Ammon's horn (tissue), 1 donor: ENCODE results near the gene SLC22A23.

ENCODE experiments used
- DNase-seq: peaks from one replicate; pipeline ENCODE4 v3.0.0-alpha.2; 2016; ENCODE audit warnings: low spot score

SLC22A23 gene

DNA sequence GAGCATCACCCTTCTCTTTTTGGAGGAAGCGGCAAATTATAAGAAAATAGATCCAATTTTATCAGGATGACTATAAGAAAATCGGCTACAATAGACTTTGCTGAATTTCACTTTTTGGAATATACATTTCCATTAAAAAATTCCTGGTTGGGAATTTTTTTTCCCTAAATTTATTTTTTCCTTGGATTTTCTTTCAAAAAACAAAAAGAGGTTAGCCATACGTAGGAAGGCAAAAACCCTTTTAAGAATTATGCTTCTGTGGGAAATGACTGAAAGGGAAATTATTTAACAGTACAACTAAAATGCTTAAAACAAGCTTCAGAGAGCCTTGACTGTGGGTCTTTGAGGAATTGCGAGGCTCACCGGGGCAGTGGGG, 86.9 kb downstream of the SLC22A23 start:
- no peak for DNase-seq

DNA sequence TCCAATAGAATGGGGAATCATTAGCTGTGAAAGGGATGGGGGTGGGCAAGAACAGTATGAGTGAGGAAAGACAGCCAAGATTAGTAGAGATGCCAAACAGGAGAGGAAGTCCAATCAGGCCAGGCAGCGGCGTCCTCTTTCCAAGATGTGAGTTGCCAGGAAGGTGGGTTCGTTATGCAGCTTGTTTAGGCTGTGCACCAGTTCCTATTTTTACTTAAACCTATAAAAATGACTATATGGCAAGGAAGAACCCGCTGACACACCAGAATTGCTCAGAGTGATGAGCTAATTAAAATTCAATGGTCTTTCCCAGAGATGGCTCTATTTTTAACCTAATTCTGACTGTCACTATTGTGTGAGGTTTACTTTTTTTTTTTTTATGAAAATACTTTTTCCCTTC, 88.2 kb downstream of the SLC22A23 start:
- no peak for DNase-seq

DNA sequence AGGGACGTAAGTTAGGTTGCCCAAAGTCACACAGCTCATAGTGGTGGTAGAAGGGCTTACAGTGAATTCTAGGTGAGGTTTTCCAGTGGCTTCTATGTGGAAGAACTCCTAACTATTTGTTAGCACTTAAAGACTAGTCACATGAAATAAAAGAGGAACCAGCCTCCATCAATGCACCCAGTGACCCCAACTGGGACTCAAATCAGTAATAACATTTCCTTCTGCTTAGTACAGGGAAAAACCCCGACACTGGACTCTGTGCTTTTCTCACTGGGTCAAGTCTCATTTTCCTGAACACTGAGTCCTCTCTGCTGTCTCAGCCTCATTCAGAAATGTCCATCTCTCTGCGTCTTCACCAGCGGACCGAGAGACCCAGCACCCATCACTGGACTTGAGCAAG, 89.2 kb downstream of the SLC22A23 start:
- DNase-seq, result no peak

DNA sequence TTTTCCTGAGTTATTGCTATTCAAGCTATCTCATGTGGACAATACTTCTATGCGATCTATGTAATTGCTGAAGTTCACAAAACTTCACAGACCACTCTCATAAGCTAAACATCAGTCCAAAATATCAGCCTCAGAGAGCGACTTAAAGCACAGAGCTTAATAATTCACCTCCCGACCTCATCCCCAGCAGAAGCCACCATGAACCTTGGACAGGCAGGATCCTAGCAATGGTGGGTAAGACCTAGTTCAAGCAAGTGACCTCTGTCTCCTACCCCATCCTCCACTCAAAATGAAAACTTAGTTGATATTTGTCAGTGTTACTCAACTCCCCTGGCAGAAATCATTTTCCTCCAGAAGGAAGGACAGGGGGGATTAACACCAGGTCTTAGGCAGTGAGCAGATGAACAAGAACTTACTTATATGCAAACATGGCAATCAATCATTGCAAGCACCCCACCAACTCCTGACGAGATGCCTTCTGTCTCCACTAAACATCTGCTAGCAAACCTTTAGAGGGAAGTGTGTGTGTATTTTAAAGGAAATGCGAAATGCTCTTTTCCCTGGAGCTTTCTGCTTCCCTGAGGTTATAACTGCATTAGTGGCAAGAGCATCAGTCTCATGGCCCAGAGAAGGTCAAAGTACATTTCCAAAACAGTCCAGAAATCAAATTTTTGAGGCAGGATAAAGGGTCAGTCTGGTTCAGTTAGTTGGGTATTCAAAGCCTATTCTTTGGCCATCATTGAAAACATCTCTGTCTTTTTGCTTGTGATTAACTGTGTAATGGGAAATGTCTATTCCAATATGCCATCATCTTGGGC, 90.0 kb downstream of the SLC22A23 start:
- no peak for DNase-seq

DNA sequence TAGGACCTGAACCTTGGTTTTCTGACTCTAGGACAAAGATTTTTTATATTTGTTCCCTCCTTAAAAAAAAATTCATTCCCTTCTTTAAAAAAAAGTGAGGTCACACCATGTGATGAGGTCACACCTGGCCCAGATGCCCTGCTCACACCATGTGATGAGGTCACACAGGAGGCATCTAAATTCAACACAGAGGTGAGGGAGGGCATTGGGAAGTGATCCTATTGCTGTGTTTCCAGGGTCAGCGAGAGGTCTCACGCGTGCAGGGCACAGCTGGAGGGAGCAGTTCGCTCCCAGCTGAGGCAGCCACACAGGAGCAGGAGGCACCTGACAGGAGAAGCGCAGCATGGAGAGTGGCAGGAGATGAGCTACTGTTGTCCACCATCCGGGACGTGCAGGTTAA, 92.5 kb downstream of the SLC22A23 start:
- no peak for DNase-seq

DNA sequence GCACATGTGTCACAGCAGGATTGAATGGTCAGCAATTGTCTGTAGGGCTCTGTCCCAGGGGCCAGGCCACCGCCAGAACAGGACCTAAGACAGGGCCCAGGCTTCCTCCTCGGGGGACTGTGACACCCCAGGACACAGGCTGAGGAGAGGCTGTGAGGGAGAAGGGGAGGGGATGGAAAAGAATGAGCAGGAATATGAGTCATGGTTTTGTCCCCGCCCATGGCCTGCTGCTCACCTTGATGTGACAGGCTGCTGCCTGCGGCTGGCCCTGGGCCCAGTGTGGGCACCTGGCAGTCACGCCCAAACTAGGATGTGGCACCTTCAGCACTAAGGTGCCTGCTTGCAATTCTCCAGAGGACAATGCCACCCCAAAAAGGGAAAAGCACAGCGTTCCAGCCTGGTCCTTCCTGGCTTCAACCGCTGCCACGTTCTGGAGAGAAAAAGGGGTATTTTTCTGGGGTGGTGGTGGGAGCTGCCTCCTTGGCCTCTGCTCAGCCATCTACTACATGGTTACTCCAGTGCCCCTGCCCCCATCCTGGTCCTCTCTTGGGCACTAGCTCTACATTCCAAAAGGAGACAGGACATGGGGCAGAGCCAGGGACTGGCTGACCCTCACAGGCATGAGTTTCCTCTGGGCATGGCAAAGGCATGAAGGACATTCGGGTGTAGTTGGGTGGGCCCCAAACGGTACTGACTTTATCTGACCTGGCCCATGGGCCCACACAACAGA, 93.4 kb downstream of the SLC22A23 start:
- DNase-seq, result no peak

DNA sequence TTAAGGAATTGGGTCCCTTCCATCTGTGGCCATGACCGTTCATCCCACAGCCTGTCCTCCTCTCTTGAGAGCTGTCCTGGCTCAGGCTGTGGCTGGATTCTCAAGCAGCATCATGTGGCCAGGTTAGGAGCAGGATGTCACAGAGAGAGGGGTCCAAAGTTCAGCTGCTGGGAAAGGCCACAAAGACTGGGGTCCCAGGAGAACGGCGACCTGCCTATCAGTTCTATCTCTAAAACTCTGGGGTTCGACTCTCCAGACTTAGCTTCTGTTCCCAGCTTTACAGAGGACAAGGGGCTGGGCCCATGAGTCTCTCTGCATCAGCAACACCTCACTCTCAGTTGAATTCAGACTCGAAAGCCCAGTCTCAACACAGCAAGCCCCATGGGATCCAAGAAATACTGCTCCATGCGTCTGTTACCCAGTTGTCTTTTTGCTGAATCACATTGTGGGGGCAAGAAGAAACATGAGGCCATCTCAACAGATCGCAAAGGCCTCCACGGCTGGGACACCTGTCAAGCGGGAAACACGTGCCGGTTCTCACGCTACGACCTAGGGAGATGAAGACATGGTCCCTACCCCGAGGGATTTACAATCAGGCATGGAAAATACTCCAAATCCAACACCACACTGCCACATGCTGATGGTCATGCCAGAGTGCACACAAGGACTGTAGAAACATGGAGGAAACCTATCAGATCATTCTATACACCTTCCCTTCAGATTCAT, 95.4 kb downstream of the SLC22A23 start:
- DNase-seq, result no peak

DNA sequence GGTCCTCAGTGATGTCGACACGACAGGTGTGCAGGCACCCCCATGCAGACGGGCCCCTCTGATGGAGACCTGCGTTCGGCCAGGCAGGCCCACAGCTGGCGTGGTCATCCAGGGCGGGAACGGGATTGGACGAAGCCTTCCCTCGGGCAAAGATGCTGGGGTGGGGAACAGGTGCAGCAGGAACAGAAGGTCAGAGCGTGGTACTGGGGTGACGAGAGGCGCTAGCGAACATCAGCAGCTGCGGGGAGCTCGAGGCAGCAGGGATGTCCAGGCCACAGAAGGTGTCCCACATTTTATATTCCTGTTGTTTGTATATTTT, 96.2 kb downstream of the SLC22A23 start:
- no peak for DNase-seq

DNA sequence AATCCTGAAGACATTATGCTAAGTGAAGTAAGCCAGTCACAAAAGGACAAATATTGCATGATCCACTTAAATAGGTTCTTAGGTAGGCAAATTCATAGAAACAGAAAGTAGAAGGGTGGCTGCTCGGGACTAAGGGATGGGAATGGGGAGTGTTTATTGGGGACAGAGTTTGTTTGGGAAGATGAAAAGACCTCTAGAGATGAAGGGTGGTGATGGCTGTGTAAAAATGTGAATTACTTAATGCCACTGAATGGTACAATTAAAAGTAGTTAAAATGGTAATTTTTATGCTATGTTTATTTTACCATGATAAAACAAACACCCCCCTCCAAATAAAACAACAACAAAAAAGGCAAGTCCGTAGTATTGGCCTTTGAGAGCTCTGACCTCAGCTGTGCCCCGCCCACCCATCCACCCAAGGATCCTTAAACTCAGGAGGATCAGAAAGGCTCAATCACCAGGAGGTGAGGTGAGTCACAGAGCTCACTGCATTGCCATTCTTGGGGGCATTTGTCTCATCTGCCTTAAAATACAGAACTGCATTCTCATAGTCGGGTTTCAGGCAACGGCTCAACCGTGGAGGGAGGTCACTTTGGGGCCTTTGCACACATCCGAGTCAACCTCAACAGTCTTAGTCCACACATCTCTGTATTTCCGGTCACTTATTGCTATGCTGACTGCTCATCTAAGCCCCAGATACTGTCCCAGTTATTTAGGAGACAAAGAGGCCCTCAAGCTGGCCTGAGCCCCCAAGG, 96.7 kb downstream of the SLC22A23 start:
- DNase-seq, result no peak

DNA sequence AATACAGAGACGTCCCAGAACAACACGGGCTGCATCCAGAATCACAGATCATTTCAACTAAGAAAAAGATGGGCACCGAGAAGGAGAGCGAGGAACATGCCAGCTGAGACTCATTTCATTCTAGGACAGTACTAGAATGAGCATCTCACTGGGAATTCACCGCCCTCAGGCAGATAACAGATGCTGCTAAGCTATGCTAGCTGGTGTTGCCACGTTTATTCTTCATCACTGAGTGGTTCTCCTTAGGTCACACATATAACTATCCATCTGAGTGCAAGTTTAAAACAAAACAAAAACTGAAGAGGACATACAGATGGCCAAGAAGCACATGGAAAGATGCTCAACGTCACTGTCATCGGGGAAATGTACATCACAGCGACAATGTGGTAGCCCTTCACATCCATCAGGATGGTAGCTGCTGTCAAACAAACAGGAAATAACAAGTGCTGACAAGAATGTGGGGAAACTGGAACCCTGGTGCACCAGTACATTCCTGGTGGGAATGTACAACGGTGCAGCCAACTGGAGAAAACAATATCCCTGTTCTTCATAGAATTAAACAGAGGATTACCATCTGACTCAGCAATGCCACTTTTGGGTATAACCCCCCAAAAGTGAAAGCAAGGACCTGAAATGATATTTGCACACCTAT, 97.6 kb downstream of the SLC22A23 start:
- DNase-seq, result peak; percentile 68

DNA sequence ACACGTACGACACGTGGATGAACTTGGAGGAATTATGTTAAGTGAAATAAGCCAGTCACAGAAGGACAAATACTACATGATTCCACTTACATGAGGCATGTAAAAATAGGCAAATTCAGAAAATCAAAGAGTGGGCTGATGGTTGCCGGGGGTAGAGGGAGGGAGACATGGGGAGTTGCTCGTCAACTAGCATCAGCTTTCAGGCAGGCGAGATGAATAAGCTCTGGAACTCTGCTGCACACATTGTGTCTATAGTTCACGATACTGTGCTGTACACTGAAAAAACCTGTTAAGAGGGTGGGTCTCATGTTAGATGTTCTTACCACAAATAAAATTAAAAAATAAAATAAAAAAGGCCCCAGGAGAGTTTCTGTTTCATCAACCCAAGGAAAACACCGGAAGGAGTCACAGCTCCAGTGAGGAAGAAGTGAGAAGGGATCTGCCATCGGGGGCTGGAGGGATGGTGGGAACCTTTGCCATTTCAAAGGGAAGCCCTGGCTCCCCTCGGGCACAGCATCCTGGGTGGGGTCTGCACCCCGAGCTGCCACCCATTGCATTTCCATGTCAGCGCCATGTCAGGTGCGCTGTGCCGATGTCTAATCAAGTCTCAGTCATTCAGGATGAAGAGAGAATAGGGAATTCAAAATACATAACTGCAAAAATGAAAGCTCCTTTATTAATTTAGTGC, 98.3 kb downstream of the SLC22A23 start:
- no peak for DNase-seq

DNA sequence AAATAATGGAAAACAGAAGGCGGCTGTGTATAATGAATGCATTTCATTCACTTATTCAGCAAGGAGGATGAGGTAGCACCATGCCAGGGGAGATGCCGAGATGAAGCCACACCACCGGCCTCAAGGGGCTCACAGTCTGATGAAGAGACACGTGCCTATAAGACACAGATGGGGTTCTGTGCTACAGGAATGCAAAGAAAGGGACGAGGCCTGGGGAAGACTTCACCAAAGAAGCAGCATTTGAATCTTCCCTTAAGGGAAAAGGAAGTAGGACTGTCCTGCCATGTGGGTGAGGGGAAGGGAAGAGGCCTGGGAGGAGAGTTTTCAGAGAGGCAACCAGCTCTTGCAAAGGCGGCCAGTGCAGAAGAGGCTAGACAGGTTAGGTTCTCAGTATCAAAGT, 99.2 kb downstream of the SLC22A23 start:
- peak; percentile 46 for DNase-seq

DNA sequence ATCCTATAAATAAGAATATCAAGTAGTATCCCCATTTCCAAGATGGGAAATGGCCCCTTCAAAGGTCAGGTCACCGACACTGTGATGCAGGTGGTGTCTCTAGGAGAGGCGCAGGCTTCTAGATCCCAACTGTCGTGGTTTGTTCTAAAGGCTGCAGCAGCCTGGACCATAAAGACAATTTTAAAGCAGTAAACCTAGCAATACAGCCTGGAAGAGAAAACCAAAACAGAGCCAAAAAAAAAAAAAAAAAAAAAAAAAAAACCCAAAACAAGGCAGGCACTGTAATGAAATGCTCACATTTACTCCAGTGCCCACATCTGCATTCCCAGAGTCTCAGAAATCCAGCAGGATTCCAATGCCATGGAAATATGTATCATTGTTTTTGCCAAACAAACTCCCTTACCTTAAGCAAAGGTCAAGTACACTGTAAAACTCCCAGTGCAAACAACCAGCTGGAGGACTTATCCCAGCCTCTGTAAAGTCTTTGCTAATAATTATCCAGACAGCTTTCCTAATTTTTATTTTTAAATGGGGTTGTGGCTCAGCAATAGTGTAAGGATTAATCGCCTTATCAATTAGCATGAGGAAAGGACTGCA, 99.9 kb downstream of the SLC22A23 start:
- no peak for DNase-seq

DNA sequence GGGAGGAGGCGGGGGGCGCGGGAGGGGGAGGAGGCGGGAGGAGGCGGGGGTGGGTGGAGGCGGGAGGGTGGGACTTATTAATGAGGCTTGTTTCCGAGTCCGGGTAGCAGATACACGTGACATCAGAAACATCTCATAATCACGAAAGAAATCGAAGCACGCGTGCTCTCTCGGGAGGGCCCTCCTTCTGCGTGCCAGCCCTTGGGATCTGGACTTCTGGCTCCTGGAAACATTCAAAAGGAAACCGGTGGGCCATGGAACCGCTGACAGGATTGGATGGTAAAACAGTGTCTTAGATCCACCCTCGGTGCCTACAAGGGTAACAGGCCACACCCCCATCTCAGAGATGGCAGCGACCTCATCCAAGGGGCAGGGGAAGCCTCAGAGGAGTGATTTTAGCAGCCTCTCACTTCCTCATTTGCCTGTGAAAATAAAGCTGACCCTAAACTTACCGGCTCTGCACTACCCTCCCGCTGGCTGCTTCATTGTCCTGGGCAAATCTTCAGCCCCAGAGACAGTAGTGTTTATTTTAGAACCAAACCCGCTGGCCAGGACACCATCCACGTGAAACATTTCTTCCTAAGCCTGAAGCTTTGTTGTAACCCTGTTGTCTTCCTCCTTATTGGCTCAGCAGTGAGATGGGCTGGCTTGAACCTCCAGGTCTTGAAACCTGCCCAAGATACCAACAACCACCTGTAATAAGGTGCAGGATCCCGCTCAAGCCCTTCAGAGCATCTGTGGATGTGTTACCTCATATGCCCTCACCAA, 100.6 kb downstream of the SLC22A23 start:
- DNase-seq, result peak; percentile 88

DNA sequence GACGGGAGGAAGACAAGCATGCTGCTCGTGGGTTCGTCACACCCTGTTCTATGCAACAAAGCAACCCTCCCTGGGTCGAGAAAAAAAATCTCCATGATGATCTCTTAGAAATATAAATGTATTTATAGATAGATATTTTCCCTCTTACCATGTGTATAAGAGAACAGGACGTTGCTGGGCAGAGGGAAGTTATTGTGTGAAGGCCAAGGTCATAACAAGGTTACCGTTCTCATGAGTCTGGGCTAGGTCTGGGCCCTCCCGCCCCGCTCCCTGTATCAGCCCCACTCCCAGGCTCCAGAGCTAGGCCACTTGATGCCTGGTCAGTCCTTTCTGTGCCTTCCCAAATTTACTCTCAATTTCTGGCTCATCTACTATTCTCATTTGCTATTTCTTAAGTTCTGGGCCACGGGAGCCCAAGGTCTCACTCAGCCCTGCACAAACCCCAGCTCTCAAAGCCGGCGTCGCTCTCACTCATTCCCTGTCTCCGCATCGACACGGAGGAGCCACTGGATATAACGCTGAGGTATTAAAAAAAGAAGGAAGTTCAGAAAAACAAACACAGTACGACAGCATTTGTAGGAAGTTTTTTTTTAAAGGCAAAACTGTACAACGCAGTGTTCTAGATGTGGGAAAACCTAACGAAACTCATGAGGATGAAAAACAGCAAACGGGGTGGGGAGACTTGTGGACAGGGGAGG, 101.3 kb downstream of the SLC22A23 start:
- peak; percentile 71 for DNase-seq

DNA sequence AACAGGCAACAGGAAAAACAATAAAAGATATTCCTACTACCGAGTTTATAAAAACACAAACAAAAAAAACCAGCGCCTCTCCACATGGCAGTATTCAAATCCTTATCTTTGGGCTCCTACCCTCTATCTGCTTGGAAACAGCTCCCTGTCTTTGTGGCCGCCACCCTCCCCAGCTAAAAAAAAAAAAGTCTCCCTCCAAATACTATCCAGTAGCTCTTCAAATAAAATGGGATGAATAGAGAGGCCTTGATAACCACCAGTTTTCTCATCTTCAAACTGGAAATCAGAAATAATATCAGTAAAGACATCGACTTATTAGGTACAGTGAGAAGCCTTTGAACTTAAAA, 101.9 kb downstream of the SLC22A23 start:
- DNase-seq, result no peak

DNA sequence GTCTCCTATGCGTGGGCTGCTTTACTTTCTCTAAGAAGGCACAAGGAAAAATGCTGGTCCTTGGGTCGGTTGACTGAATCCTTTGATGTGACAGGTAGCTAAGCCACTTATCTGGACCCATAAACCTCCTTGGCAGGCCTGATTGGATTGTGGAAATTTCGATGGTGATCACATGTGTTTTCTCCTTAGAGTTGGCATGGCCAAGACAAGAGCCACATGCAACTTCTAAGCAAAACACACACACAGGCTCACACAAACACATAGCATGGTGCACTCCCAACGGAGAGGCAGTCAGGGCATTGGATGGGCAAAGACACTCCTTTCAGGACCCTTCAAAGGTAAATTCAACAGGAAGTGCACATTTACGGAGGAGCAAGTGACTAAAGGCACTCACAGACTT, 102.9 kb downstream of the SLC22A23 start:
- no peak for DNase-seq

DNA sequence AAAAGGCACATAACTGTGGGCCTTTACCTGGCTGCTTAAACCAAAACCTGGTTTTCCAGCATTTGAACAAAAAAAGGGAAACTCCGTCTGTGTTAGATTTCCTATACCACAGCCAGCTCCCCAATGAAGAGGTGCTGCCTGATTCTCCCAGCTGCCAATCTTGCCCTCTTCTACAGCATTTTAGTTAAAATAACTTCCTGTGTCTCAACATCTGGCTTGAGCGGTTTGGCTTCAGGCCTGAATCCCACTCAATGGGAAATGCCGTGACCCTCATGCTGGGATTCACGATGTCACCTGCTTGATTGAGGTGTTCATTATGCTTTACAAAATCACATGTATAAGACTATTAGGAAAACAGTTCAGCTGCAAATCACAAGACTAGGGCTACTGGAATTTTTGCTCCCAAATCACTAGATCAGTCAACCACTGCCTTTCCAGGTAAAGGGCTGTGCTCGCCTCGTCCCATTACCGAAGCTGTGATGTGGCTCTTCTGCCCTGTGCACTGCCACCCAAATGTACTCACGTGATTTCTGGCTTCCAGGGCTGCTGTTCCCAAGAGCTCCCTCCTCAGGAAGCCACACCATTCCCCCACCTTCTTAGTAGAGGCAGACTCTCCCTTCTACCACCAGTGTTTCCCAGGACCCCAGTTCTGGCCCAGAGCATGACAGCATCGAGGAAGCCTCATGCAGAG, 103.5 kb downstream of the SLC22A23 start:
- DNase-seq, result no peak

DNA sequence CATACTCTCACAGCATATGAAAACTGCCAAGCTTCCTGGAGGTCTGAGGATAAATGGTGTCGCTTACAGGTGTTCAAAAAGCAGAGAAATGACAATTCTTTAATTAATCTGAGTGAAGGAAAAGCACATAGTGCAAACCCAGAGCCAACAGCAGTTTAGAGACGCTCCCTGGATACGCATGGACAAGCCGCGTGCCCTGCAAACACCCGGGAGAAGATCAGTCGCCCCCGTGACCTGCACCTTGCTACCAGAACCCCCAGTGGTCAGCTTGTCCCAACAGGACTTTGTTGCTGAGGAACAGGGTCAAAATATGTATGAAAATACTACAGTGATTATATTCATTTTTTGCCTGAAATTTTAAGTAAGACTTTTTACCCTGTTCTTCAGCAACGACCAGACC, 104.2 kb downstream of the SLC22A23 start:
- DNase-seq, result no peak
